ENCODE data around the gene ZNF598. TPM values are rescaled to one million over a fixed set of nuclear protein-coding genes. Genes with fewer than 3 reads are reported as not detected.

ZNF598 gene
- total and polyA plus RNA-seq, 2 of the 13 experiments (the other 11 are each of a cell fraction or from before 2014, with no cell fraction given) = 13.5 to 14.2 TPM

- no peak; the same call in 1 of the 2 replicates for TF ChIP-seq ZBTB4 (CRISPR knock-in tag; IDR thresholded peaks at IDR 0.05; ENCODE audit: borderline replicate concordance)
- 0 out of 2 replicates have a peak, but pooled peaks have one; percentile 29 for TF ChIP-seq MAF1 (CRISPR knock-in tag; IDR thresholded peaks at IDR 0.05; ENCODE audit: borderline replicate concordance)
- TF ChIP-seq ZNF562 (CRISPR knock-in tag; IDR thresholded peaks at IDR 0.05; ENCODE audit: borderline replicate concordance) = no peak
- TF ChIP-seq CBX2 (IDR thresholded peaks at IDR 0.05; ENCODE audit: low read depth, low read length) = no peak
- TF ChIP-seq CBX2 (CRISPR knock-in tag; IDR thresholded peaks at IDR 0.05; ENCODE audit: low read depth) = no peak
- peak; percentile 52; the same call in 1 of the 2 replicates for TF ChIP-seq ZNF816 (CRISPR knock-in tag; IDR thresholded peaks at IDR 0.05; ENCODE audit: borderline replicate concordance)
- TF ChIP-seq MTF2 (CRISPR knock-in tag; IDR thresholded peaks at IDR 0.05; ENCODE audit: borderline replicate concordance) = no peak
- peak; percentile 93 for TF ChIP-seq PPARG (CRISPR knock-in tag; conservative IDR thresholded peaks at IDR 0.05)
- peak; percentile 47 for TF ChIP-seq IKZF5 (CRISPR knock-in tag; IDR thresholded peaks at IDR 0.05)
- TF ChIP-seq TFE3 (CRISPR knock-in tag; IDR thresholded peaks at IDR 0.05) = no peak; the same call in 1 of the 2 replicates
- TF ChIP-seq PAX8 (CRISPR knock-in tag; IDR thresholded peaks at IDR 0.05; ENCODE audit: borderline replicate concordance) = peak; percentile 80; the same call in 1 of the 2 replicates
- TF ChIP-seq ARID4A (CRISPR knock-in tag; IDR thresholded peaks at IDR 0.05; ENCODE audit: borderline replicate concordance) = peak; percentile 82
- TF ChIP-seq SRSF4 (IDR thresholded peaks at IDR 0.05; ENCODE audit: low read depth, low read length, poor library complexity, severe bottlenecking) = no peak
- TF ChIP-seq ZBTB7B (CRISPR knock-in tag; IDR thresholded peaks at IDR 0.05) = peak; percentile 91
- peak; percentile 65 for TF ChIP-seq ZFX (CRISPR knock-in tag; IDR thresholded peaks at IDR 0.05; ENCODE audit: low read depth)
- no peak for TF ChIP-seq TSC22D2 (CRISPR knock-in tag; IDR thresholded peaks at IDR 0.05; ENCODE audit: borderline replicate concordance)
Measured at GRCh38 chr16:2039274-2040031, 29.8 kb upstream of the ZNF598 start (continued).

Data from HepG2 (cell line).